Measurements from ENCODE around the gene ABCD3. TPM values are rescaled to one million over a fixed set of nuclear protein-coding genes. Genes with fewer than 3 reads are reported as not detected.

Gene ABCD3
- total RNA-seq, 1 experiment from 2014 or later: 48.8 TPM

DNA sequence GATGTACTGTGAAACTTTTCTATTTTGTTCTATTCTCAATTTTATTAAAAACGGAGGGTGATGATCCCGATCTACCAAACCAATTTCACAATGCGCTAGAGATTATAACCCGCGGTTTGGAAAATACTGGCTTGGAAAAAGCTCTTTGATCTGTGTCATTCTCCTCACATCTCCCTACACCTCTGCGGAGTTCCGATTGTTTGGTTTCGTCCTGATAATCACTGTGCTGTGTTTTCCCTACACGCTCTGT lies 536 bp upstream of the ABCD3 start:
- Histone ChIP-seq H3K4me3 (replicated peaks in 1 of 2; ENCODE audit: low read depth in 1 of 2, low read length in 2 of 2) (peak overlapping the region; percentile 64 to 86), H3K27me3 (ENCODE audit: insufficient read depth, low read length) (no peaks in the 10 kb centered on the region), H3K9ac (ENCODE audit: low read length) (peak overlapping the region; percentile 75), H4K20me1 (ENCODE audit: insufficient read depth) (peaks cover 4% of the 10 kb centered on the region; the same call in 1 of the 2 replicates), H2AFZ (ENCODE audit: low read depth, low read length, poor library complexity, severe bottlenecking) (no peak overlapping the region), H3K9me2 (ENCODE audit: insufficient read depth) (no peaks in the 10 kb centered on the region), H3K27ac (ENCODE audit: low read depth, low read length) (peak overlapping the region; percentile 74), H3K79me2 (ENCODE audit: insufficient read depth, low read length) (peaks cover 41% of the 10 kb centered on the region), H3K9me3 (ENCODE audit: control insufficient read depth in 1 of 2, insufficient read depth in 1 of 2, low read depth in 1 of 2, low read length in 2 of 2) (no peaks in the 10 kb centered on the region), H3K36me3 (ENCODE audit: control insufficient read depth in 1 of 2, insufficient read depth in 2 of 2, low read length in 2 of 2) (no peaks in the 10 kb centered on the region), H3K4me1 (ENCODE audit: control insufficient read depth in 1 of 2, insufficient read depth in 2 of 2, low read length in 2 of 2) (peaks cover 13 to 22% of the 10 kb centered on the region in 2 experiments), H3K4me2 (ENCODE audit: low read length) (peak overlapping the region; percentile 90)
- TF ChIP-seq SIN3A (IDR thresholded peaks at IDR 0.05; ENCODE audit: low read depth) (no peak), EZH2phosphoT487 (IDR thresholded peaks at IDR 0.05; ENCODE audit: borderline replicate concordance) (no peak), ZFX (IDR thresholded peaks at IDR 0.05) (no peak), RAD21 (IDR thresholded peaks at IDR 0.05; ENCODE audit: low read depth) (no peak), TCF7L2 (IDR thresholded peaks at IDR 0.05; ENCODE audit: borderline replicate concordance, extremely low read depth, insufficient read depth, insufficient read length) (no peak), POLR2AphosphoS5 (IDR thresholded peaks at IDR 0.05; ENCODE audit: low read depth, low read length) (no peak), ZNF274 (IDR thresholded peaks at IDR 0.05; ENCODE audit: low read depth, low read length) (no peak), CEBPB (IDR thresholded peaks at IDR 0.05; ENCODE audit: low read depth) (no peak), REST (IDR thresholded peaks at IDR 0.05; ENCODE audit: low read depth) (no peak), EGR1 (IDR thresholded peaks at IDR 0.05; ENCODE audit: low read depth) (no peak), ELF1 (IDR thresholded peaks at IDR 0.05; ENCODE audit: borderline replicate concordance, low read depth) (no peak), SRF (IDR thresholded peaks at IDR 0.05; ENCODE audit: low read depth) (no peak)
- RAD21 ChIA-PET (ENCODE audit: low non-redundant PET in 1 of 2, low total read pairs in 2 of 2, uncharacterized antibody in 2 of 2, unreplicated experiment in 2 of 2): no interaction called here
- ATAC-seq (no peak), DNase-seq (ENCODE audit: low read depth, low spot score) (no peak)
- intact Hi-C loops (cut with micrococcal nuclease): no loop called here
- CTCF ChIA-PET: no interaction called here
- TSS peak; percentile 81 for BruUV-seq (replicated peaks)
- POLR2A ChIA-PET: interaction anchor here (0.6 to 1.2 kb wide), 6 partner anchors 8 to 631 kb away, joined by 3 to 4 read pairs (median 3); no protein-coding TSS in a partner anchor
